HCEC 1CT (cell line): ENCODE results near the gene FARP2.
"Not testable (repeated sequence)": the region's sequence is repeated elsewhere in the genome, so short reads cannot be mapped to it uniquely, and the experiment has no call there.

Experiments used
- DNase-seq: peaks from one replicate; pipeline ENCODE4 v3.0.0-alpha.2; 2017

Gene FARP2

DNA sequence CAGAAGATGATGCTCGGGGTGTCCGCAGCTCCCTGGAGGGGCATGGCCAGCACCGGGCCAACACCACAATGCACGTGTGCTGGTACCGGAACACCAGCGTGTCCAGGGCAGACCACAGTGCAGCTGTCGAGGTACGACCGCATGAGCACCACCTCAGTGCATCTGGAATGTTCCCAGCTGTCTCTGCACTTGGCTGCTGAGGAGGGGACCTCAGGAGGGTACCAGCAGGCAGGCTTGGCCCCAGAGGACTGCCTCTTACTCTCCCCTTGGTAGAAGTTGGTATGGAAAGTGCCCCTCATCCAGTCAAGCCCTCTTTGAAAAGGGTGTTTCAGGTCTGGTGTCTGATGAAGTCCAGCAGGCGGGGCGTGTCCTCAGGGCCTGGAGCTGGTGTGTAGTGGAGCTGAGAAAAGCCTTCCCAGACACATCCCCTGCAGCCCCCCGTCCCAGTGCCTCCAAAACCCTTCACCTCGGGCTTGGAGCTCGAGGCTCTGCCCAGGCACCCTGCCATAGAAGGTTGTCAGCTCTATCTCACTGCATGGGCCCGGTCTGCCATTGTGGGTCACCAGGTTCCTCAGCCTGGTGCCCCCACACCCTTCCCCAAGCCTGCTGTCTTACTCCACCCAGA is 135.6 kb downstream of the FARP2 start:
- DNase-seq: no peak

DNA sequence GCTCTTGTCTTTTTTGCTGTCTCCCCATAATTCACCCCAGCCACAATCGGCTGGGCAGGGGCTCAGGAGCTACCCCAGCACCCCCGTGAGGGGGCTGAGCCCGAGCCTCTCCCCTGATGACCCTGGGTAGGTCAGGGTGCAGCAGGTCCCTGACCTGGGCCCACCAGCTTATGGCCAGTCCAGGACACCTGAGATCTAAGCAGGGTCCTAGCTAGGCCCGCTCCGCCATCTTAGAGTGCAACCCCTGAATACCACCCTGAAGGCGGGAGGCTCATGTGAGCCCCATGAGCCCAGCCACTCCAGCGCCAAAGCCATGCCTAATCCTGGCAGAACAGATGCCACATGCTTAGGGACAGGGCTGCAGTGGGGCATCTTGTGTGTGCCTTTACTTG is 136.1 kb downstream of the FARP2 start:
- no peak for DNase-seq

DNA sequence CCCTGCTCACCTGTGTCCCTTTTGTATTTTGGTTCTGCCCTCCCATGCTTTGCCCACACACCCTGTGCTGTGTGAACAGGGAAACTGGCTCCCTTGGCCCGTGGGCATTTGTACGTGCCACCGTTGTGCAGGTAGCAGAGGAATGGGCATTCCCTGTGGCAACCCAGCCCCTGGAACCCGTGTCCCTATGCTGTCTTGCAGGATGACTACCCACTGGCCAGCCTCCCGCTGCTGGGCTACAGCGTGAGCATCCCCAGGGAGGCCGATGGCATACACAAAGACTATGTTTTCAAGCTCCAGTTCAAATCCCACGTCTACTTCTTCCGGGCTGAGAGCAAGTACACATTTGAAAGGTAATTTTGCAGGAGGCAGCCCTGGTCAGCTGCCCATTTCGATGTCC is 137.0 kb downstream of the FARP2 start:
- no peak for DNase-seq

DNA sequence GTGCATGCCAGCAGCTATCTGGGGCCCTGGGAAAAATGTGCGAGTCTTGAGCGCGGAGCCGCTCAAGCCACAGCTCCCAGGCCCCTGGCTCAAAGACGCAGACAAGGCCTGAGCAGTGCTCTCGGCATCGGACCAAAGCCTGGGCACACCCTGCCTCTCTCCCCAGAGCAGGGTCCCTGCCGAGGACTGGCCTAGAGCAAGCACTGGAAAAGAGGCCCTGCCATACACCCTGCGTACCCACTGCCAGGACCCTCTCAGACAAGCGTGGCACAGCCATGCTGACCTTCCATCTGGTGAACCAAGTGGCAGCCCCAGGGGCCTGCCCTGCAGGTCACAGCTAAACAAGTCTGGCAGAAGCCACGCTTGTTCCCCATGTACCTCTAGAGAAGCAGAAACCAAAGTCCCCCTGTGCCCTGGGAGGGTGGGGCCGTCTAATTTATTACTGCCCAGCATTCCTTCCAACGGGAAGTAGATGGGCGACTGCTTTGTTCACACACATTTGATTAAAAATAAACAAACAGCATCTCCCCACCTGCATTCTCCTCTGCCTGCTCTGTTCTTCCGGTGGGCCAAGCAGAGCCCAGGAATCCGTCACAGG is 138.3 kb downstream of the FARP2 start:
- DNase-seq: no peak

DNA sequence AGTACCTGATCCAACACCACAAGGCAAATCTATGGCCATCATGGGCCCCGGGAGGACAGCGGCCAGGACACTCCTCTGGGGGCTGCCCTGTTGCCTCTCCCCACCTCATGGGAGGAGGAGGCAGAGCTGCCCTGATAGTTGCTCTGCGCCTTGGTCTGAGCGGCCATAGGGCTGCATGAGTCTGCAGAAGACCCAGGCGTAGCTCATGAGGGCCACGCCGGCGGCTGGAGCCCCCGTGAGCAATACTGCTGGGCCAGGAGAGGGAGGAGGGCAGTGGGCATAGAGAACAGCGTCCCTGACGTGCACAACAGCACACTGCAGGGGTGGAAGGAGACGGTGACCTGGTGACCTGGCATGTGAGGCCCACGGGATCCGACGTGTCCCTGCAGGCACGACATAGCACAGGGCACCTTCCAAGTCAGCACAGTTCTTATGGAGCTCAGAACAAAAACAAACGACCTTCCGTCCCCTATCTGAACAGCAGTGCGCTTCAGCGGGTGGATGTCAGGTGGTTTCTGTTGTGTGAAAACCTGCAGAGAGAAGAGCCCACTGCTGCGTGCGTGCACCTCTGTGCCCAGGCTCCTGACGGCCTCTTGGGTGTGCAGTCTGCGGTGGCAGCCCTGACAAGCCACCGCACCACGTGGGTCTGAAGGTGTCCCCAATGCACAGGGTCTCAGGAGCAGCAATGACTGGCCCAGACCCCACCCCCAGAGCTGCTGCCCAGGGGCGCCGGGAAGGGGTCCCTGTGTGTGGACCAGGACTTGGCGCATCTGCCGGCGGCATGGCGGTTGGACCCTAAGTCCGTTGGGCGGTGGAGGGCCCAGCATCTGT is 139.3 kb downstream of the FARP2 start:
- no peak for DNase-seq

DNA sequence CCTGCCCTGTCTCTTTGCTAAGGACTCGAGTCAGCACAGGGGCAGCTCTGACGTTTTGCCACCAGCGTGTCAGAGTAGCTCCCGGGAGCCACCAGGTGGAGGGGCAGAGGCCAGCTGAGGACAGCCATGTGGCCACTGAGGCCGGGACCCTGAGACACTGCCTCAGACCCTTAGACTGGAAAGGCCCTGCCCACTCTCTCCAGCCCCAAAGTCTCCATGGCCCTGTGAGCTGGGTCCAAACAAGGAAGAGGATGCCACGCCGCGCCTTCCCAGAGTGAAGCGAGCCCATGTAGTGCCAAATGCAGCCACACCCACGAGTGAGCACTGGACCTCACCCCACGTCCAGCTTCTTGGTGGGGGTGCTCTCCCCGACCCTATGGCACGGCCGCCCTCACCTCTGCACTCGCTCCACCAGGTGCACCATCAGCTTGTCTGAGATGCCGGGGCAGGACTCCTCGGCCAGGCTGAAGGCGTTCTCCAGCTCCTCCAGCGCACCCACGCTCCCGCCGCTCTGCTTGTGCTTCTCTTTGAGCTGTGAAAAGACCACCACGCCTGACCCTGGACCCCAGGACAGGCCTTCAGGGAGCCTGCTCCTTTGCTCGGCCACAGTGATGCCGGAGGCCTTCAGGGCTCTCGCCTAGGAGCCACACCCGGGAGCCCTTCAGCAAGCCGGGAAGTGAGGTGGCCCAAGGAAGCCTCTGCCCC is 140.1 kb downstream of the FARP2 start:
- no peak for DNase-seq

DNA sequence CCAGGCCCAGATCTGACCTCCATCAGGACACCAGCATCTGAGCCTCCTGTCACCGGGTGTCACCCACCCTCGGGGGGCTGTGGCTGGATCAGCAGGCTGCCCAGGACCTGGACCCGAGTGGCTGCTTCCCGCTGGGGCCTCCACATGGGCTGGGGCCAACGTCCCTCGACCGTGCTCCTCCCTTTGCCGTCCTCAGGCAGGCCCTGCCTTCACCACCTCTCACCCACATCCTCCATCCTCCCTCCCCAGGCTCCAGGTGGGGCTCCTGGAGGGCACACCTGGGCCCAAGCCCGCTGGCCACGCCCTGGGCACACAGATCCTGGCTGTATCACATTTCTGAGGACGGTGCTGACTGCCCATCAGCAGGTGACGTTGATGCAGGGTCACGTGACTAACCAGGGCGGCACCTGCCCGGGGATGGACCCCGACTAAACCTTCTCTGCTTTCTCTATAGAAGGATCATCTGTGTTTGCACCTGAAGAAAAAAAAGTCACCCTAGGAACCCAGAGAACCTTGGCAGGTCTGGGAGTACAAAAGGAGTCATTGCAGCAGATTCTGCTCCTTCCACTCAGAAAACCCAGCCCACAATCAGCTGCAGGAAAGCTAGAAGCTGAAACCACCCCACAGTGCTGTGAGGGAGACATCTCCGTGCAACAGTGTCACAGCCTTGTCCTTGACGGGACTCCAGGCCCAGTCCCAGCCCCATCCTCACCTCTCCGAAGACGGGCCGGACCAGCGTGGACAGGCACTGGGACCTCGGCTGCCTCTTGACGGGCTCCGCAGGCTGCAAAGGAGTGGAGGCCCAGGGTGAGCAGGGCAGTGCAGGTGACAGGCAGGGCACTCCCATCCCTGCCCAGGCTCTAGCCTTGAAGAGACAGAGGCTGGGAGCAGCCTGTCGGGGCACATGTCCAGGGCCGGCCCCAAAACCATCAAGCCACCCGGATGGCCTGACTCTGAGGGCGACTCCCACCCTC is 141.1 kb downstream of the FARP2 start:
- no peak for DNase-seq

DNA sequence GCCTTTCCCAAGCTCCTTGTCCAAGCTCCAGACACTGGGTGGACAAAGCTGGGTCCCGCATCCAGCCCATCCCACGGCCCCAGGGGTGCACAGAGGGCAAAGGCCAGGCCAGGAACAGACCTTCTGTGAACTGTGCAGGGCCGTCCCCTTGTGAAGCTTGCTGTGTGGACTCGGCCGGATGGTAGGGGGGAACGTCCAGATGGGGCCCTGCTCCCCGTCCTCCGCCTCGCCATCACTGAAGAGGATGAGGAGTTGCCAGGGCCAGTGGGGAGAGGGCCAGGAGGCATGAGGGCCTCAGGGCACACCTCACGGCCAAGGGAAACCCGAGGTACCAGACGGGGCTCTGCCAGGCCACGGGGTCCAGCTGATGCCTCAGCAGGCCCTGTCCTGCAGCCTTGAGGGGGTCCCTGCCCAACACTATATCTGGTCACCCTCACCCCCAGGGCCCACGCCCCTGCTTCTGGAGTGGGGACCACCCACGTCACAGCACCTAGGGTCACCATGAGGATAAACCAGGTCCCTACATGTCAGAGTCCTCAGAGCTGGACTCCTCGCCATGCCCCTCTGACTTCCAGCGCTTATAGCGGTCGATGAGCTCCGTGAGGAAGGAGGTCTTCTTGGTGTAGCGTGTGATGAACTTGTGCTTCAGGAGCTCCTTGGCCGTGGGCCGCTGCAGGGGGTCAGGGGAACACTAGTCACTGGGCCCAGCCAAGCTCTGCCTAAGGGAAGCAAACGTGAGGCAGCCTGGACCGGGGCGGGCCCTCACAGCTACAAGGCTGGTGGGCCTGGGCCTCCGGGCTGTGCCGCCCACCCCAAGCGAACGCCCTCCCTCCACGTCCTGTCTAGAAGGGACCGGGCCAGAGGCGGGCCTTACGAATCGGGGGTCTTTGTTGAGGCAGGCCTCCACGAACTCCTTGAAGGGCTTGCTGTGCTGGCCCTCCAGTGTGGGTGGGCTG is 142.3 kb downstream of the FARP2 start:
- no peak for DNase-seq

DNA sequence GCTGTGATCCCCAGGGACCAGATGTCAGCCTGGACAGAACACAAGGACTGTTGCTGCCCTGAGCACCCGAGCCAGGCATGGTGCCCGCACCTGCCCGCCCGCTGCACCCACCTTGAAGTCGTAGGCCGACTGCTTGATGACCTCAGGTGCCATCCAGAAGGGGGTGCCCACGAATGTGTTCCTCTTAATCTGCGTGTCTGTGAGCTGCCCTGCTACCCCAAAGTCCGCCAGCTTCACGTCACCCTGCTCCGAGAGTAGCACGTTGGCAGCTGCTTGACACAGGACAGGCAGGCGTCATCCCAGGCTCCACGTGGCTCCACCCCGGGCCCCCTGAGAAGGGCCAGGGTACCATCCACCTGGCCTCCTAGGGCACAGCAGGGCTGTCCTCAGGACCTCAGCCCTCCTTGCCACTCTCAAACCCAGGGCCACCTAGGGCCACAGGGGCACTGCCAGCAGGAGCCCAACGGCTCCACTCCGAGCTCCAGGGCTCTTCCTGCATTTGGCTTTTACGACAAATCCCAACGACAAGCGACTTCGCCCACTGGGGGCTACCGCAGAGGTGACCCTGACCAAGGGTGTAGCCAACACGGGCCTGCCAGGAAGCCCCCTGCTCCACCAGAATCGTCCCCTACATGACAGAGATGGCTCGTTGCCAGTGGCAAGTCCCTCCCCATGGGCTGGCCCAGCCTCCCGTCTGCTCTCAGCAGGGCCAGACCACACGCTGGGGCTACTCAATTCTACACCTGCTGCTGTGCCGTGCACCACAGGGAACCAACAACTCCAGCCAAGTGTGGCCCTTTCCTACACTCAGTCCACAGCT is 143.3 kb downstream of the FARP2 start:
- DNase-seq: no peak

DNA sequence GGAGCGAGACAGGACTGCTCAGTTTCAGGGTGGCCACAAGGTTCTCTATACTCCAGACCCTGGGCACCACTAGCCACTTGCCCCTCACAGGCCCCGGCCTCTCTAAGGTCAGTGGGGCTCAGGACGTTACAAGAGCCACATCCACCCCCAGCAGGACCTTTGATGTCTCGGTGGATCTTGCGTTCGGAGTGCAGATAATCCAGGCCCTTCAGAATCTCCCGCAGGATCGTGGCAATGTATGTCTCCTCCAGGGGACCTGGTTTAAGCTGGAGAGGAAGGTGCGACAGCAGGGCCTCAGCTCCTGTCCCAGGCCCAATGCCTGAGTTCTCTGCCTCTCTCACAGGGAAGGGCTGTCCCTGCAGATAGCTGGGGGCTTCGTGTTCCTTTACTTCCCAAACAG is 143.9 kb downstream of the FARP2 start:
- DNase-seq: no peak

DNA sequence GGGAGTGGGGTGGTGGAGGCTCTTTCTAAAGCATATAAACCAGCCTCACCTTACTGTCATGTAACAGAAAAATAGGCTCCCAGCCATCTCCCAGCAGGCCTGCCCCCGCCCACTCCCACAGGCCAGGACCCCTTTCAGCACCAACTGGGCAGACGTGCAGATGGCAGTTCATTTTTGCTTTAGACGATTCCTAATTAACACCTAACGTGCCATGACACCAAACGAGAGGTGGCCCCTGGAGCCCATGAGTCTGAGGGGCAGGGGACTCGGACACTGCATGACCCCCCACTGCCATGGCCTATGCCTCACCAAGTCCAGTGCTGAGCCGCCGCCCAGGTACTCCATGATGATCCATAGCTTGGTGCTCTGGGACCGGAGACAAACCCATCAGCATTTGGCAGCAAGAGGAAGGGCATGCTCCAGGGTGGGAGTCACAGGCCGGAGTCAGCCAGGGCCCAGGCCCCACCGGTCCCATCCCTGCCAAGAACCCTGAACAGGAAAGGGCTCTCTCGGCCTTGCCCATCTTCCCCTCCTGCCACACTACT is 144.4 kb downstream of the FARP2 start:
- DNase-seq: no peak

DNA sequence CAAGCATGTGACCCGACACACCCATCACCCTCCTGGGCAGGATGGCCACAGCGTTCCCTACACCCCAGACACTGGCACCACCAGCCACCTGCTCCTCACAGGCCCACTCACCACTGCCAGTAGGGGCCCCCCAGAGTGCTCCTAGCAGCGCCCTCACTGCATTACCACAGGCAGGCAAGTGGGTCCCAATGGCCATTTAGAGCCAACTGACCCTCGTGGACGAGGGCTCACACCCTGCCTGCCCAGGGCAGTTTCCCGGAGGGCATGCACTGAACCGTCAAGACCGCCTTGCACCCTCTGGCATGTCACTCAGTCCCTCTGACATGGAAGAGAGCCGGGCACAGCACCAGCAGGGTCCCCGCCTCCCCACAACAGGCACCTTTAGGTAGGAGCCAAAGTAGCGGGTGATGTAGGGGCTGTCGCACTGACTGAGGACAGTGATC is 145.0 kb downstream of the FARP2 start:
- no peak for DNase-seq

DNA sequence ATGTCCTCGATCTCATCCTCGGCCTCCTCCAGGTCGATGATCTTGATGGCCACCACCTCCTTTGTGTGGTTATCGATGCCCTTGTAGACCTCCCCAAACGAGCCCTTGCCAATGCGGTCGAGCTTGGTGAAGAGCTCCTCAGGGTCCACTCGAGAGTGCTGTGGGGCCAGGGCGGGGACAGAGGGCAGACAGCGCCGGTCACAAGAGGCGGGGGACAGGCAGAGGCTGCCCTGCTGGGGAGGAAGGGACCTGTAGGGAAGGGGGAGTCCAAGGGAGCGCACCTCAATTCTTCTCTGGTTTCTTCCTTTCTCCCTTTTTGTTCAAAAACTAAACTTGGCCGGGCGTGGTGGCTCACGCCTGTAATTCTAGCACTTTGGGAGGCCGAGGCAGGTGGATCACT is 145.5 kb downstream of the FARP2 start:
- DNase-seq: no peak

DNA sequence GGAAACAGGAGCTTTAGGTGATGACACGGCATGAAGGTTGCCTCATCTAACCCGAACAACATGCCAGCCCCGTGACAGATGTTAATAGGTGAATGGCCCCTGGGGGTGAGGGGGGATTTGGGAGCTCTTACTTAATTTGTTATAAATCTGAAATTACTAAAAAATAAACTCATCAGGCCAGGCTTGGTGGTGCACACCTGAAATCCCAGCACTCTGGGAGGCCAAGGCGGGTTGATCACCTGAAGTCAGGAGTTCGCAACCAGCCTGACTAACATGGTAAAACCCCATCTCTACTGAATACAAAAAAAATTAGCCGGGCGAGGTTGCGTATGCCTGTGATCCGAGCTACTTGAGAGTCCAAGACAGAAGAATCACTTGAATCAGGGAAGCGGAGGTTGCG is 146.2 kb downstream of the FARP2 start:
- DNase-seq: no peak

DNA sequence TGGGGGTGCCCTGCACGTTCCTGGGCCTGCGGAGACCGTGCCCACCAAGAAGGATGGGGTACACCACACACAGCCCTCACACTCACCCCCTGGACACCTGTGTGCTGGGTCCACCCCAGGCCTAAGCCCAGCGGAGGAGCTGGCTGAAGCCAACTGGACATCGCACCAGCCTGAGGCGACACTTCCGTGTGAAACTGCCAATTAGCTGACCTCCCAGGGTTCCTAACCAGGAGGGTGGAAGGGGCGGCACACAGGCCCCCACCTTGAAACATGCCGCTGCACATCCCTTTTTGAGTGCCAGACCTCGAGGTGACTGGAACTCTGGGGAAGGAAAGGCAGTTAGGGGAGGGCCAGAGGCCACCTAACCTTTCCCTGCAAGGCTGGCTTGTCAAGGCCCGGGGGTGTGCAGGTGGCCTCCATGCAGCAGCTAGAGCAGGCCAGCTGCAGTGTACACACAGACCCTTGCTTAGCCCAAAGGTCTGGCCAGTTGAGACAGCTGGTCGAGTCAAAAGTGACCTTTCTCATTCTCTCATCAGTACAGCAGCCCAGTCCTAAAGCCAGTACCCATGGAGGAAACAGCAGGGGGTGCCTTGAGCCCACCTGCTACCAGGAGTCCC is 147.8 kb downstream of the FARP2 start:
- DNase-seq: no peak

DNA sequence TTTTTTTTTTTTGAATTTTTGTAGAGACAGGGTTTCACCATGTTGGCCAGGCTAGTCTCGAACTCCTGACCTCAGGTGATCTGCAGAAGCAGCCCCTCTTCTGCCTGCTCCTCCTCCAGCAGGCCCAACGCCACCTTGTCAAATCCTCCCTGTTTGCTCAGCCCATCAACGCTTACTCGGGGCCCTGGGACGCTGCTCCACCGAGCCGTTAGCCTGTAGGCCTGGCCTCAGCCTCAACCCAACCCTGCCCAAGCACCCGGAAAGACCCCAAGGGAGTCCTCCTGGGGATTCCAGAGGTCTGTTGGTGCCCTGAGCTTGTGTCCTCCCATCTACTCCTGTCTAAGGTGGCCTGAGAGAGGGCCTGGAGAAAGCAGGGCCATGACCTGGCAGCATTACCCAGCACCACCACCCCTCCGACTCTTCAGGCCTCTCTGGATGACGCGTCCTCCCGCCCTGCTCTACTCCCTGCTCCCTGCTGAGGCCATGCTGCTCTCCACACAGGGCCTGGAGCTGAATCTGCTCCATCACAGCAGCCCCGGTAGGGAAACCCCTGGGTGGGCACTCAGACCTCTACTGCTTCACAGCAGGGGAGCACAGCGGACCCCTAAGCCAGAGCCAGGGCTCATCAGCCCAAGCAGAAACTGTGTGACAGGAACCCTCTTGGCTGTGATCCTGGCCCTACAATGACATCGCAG is 149.1 kb downstream of the FARP2 start:
- DNase-seq: no peak

DNA sequence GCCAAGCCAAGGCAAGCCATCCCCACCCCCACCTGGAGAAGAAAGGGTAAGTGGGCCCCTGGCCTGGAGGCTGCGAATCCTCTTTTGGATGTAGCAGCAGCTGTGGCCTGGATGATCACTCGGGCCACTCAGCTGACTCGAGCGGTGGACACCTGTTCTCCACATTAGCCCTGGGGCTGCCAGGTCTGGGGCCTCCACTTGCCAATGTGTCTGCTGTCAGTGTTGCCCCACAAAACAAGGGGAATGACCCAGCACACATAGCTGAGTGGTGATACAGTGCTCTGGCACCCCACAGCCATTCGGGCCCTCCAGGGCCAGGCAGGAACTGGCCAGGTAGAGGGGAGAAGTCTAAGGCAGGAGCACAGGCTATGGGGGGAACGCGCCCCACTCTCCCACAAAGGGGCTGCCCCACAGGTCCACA is 149.7 kb downstream of the FARP2 start:
- DNase-seq: no peak

DNA sequence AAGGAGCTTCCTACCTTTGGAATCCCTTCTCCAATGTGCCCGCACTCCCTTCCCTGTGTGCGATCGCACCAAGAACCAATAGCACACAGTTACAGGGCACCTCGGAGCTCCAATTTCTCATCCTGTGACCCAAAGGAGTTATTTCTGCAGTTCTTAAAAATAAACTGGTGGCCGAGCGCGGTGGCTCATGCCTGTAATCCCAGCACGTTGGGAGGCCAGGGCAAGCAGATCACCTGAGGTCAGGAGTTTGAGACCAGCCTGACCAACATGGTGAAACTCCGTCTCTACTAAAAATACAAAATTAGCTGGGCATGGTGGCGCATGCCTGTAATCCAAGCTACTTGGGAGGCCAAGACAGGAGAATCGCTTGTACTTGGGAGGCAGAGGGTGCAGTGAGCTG is 150.2 kb downstream of the FARP2 start:
- DNase-seq: not testable (repeated sequence)
